Thyroid gland (tissue), 4 donors: ENCODE data around the gene LRP3. TPM values are rescaled to one million over a fixed set of nuclear protein-coding genes. Genes with fewer than 3 reads are reported as not detected.

Experiments
- DNase-seq, 2 donors: peaks; one replicate each; pipeline ENCODE4 v3.0.0-alpha.2; 2019
- H3K27ac ChIP-seq, 3 donors: fragments of 200-600 bp; sonication (generic); 1 replicate in 2 of 3; 2 replicates in 1 of 3; pipeline ENCODE4 v1.5.1; 2016 to 2019; ENCODE audit warnings: mild to moderate bottlenecking in 1 of 3, moderate library complexity in 1 of 3
- H3K27me3 ChIP-seq: fragments of 200-600 bp; sonication (generic); one replicate; pipeline ENCODE4 v1.5.1; 2019
- H3K36me3 ChIP-seq, 2 donors: fragments of 200-600 bp; sonication (generic); one replicate each; pipeline ENCODE4 v1.5.1; 2016 to 2019
- H3K4me1 ChIP-seq, 2 donors: fragments of 200-600 bp; sonication (generic); one replicate each; pipeline ENCODE4 v1.5.1; 2017 to 2019
- H3K4me3 ChIP-seq, 3 donors: fragments of 200-600 bp; sonication (generic); replicated peaks in 1 of 3; 1 replicate in 2 of 3; 2 replicates in 1 of 3; pipeline ENCODE4 v1.5.1; 2016; ENCODE audit warnings: mild to moderate bottlenecking in 1 of 3
- H3K9me3 ChIP-seq: fragments of 200-600 bp; sonication (generic); one replicate; pipeline ENCODE4 v1.5.1; 2017
- CTCF ChIP-seq, 6 experiments: fragments of 200-600 bp in 3 of 6; fragments of 450-650 bp in 3 of 6; sonication (generic) in 3 of 6; IDR thresholded peaks; one replicate each; pipeline ENCODE4 v1.5.1; 2016 to 2019; ENCODE audit warnings: antibody characterized with exemption in 6 of 6, mild to moderate bottlenecking in 2 of 6, inconsistent platforms in 1 of 6, moderate library complexity in 1 of 6
- POLR2A ChIP-seq, 2 donors: fragments of 450-650 bp; IDR thresholded peaks; one replicate each; pipeline ENCODE4 v1.6.1; 2017; ENCODE audit warnings: antibody characterized with exemption in 2 of 2, mild to moderate bottlenecking in 2 of 2, moderate library complexity in 1 of 2
- WGBS, 2 donors: methylation state at CpG; one replicate each; pipeline ENCODE4 v1.1.5; 2017; 5-methylcytosine and 5-hydroxymethylcytosine counted together
- intact Hi-C: fragments of 100-400 bp; cut with DNase I; formaldehyde crosslinking; loops from one replicate; pipeline ENCODE4 v1.15.1; 2023
- total RNA-seq, 4 donors: library from RNA; depleted of rRNA; stranded (reverse); fragments of >200 nt; gene quantifications; one replicate each; pipeline ENCODE4 v1.2.3, GENCODE V29; 2016

Gene LRP3
- total RNA-seq, 4 donors from 2014 or later: 33.3 to 49.9 (median 39.0) TPM

GRCh38 chr19:33252418-33252962, 58.4 kb downstream of the LRP3 start:
- TF ChIP-seq CTCF (IDR thresholded peaks at IDR 0.05) (no peak), POLR2A (IDR thresholded peaks at IDR 0.05) (no peak)
- 89 to 96% methylated on average over 4 of the region's 4 CpGs for WGBS, 2 donors
- Histone ChIP-seq H3K4me1 (no peaks in the 10 kb centered on the region), H3K9me3 (no peaks in the 10 kb centered on the region), H3K4me3 (no peak overlapping the region), H3K27me3 (no peaks in the 10 kb centered on the region), H3K36me3 (no peaks in the 10 kb centered on the region), H3K27ac (no peak overlapping the region)
- intact Hi-C loops: no loop called here
- DNase-seq: no peak

GRCh38 chr19:33252971-33253370, 58.8 kb downstream of the LRP3 start:
- Histone ChIP-seq H3K27ac (no peak overlapping the region), H3K36me3 (no peaks in the 10 kb centered on the region), H3K9me3 (no peaks in the 10 kb centered on the region), H3K4me3 (no peak overlapping the region), H3K27me3 (no peaks in the 10 kb centered on the region), H3K4me1 (no peaks in the 10 kb centered on the region)
- intact Hi-C loops: no loop called here
- WGBS, 2 donors: 87 to 89% methylated on average over 4 to 5 of the region's 8 CpGs
- TF ChIP-seq POLR2A (IDR thresholded peaks at IDR 0.05) (no peak), CTCF (IDR thresholded peaks at IDR 0.05) (no peak)
- no peak for DNase-seq

- H3K27ac ChIP-seq: no peak overlapping the region
- no peaks in the 10 kb centered on the region for H3K4me1 ChIP-seq
- WGBS, 2 donors: 78% methylated on average over 7 to 10 of the region's 13 CpGs
- no peaks in the 10 kb centered on the region for H3K27me3 ChIP-seq
- no peak for DNase-seq
- TF ChIP-seq POLR2A (IDR thresholded peaks at IDR 0.05): no peak
- TF ChIP-seq CTCF (IDR thresholded peaks at IDR 0.05): no peak
- H3K4me3 ChIP-seq: no peak overlapping the region
- intact Hi-C loops: no loop called here
- H3K9me3 ChIP-seq: no peaks in the 10 kb centered on the region
- H3K36me3 ChIP-seq: no peaks in the 10 kb centered on the region
Measured at GRCh38 chr19:33254245-33254824, 60.2 kb downstream of the LRP3 start.

- no peak for TF ChIP-seq CTCF (IDR thresholded peaks at IDR 0.05)
- TF ChIP-seq POLR2A (IDR thresholded peaks at IDR 0.05): no peak
- WGBS, 2 donors: 87% methylated on average over 6 of the region's 7 CpGs
- intact Hi-C loops: no loop called here
- Histone ChIP-seq H3K4me1 (no peaks in the 10 kb centered on the region), H3K27ac (no peak overlapping the region), H3K36me3 (no peaks in the 10 kb centered on the region), H3K27me3 (no peaks in the 10 kb centered on the region), H3K4me3 (no peak overlapping the region), H3K9me3 (no peaks in the 10 kb centered on the region)
- DNase-seq: no peak
Measured at GRCh38 chr19:33255781-33256180, 61.7 kb downstream of the LRP3 start.

- Histone ChIP-seq H3K4me1 (no peaks in the 10 kb centered on the region), H3K27ac (no peak overlapping the region), H3K27me3 (no peaks in the 10 kb centered on the region), H3K9me3 (no peaks in the 10 kb centered on the region), H3K4me3 (no peak overlapping the region), H3K36me3 (no peaks in the 10 kb centered on the region)
- WGBS, 2 donors: 69 to 81% methylated on average over 5 to 6 of the region's 7 CpGs
- TF ChIP-seq CTCF (IDR thresholded peaks at IDR 0.05) (no peak), POLR2A (IDR thresholded peaks at IDR 0.05) (no peak)
- intact Hi-C loops: no loop called here
- DNase-seq: no peak
Measured at GRCh38 chr19:33256261-33256660, 62.1 kb downstream of the LRP3 start.
